MM.1S (cell line): ENCODE results near the gene SPIN1.

Experiments used
- EZH2 ChIP-seq: fragments of 300-600 bp; sonication (generic); optimal IDR thresholded peaks from 2 replicates; pipeline ENCODE3; 2017; ENCODE audit warnings: low read depth, mild to moderate bottlenecking, antibody characterized with exemption, low read length, mixed read lengths
- TF ChIP-seq, protein P1 (sequence below): fragments of 300-600 bp; sonication (generic); IDR thresholded peaks from 2 replicates; pipeline ENCODE4 v1.5.1; 2016; ENCODE audit warnings: antibody characterized with exemption, low read length, mixed read lengths

GRCh38 chr9:88437210-88438146 lies 49.2 kb downstream of the SPIN1 start:
- TF ChIP-seq, protein P1, sequence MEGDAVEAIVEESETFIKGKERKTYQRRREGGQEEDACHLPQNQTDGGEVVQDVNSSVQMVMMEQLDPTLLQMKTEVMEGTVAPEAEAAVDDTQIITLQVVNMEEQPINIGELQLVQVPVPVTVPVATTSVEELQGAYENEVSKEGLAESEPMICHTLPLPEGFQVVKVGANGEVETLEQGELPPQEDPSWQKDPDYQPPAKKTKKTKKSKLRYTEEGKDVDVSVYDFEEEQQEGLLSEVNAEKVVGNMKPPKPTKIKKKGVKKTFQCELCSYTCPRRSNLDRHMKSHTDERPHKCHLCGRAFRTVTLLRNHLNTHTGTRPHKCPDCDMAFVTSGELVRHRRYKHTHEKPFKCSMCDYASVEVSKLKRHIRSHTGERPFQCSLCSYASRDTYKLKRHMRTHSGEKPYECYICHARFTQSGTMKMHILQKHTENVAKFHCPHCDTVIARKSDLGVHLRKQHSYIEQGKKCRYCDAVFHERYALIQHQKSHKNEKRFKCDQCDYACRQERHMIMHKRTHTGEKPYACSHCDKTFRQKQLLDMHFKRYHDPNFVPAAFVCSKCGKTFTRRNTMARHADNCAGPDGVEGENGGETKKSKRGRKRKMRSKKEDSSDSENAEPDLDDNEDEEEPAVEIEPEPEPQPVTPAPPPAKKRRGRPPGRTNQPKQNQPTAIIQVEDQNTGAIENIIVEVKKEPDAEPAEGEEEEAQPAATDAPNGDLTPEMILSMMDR, result no peak
- no peak for TF ChIP-seq EZH2
